ENCODE results near the gene ZSCAN18.
"Not testable (repeated sequence)": the region's sequence is repeated elsewhere in the genome, so short reads cannot be mapped to it uniquely, and the experiment has no call there.

The ZSCAN18 gene

GRCh38 chr19:58097781-58098681 is at the start of gene ZSCAN18:
Gene ZSCAN18, minus strand, starts transcription at chr19:58098231. Its CDS starts 7,964 bp downstream, at chr19:58090267.
- peak within 1 kb of the TSS; percentile 41 to 79 (median 75) for H3K4me3 ChIP-seq
- peak within 1 kb of the TSS; percentile 30 to 98 (median 85) for H3K27ac ChIP-seq

- H3K4me3 ChIP-seq = not testable (repeated sequence)
Measured at GRCh38 chr19:58147475-58147874, 49.4 kb upstream of the ZSCAN18 start.

GRCh38 chr19:58145849-58146248 is 47.8 kb upstream of the ZSCAN18 start:
- no peak overlapping the region for H3K4me3 ChIP-seq

More at GRCh38 chr19:58147475-58147874, 49.4 kb upstream of the ZSCAN18 start:
- H3K27ac ChIP-seq = not testable (repeated sequence)

GRCh38 chr19:58134244-58134643 is 36.2 kb upstream of the ZSCAN18 start:
- no peak overlapping the region for H3K27ac ChIP-seq
- H3K4me3 ChIP-seq = no peak overlapping the region

More at GRCh38 chr19:58145849-58146248, 47.8 kb upstream of the ZSCAN18 start:
- H3K27ac ChIP-seq = no peak overlapping the region

GRCh38 chr19:58129284-58129683 is 31.3 kb upstream of the ZSCAN18 start:
- Histone ChIP-seq H3K4me3 (no peak overlapping the region), H3K27ac (no peak overlapping the region)

GRCh38 chr19:58128041-58128685 is 30.1 kb upstream of the ZSCAN18 start:
- Histone ChIP-seq H3K27ac (no peak overlapping the region), H3K4me3 (no peak overlapping the region)

- H3K27ac ChIP-seq = no peak overlapping the region
- H3K4me3 ChIP-seq = no peak overlapping the region
Measured at GRCh38 chr19:58123354-58123753, 25.3 kb upstream of the ZSCAN18 start.

GRCh38 chr19:58118979-58119733 is 21.1 kb upstream of the ZSCAN18 start:
- H3K4me3 ChIP-seq = no peak overlapping the region
- H3K27ac ChIP-seq = no peak overlapping the region

- no peak overlapping the region for H3K27ac ChIP-seq
- no peak overlapping the region for H3K4me3 ChIP-seq
Measured at GRCh38 chr19:58117841-58118575, 20.0 kb upstream of the ZSCAN18 start.

GRCh38 chr19:58108546-58108817 is 10.5 kb upstream of the ZSCAN18 start:
- Histone ChIP-seq H3K4me3 (no peak overlapping the region), H3K27ac (no peak overlapping the region)

GRCh38 chr19:58107778-58108545 is 9.9 kb upstream of the ZSCAN18 start:
- Histone ChIP-seq H3K4me3 (no peak overlapping the region), H3K27ac (no peak overlapping the region)

- Histone ChIP-seq H3K4me3 (peak overlapping the region; percentile 41 to 79 (median 75)), H3K27ac (peak overlapping the region; percentile 19 to 98 (median 85))
Measured at GRCh38 chr19:58098682-58098998, 609 bp upstream of the ZSCAN18 start.

- Histone ChIP-seq H3K27ac (peak overlapping the region in 13 of 21 experiments; percentile 63 to 98 (median 96)), H3K4me3 (peak overlapping the region; percentile 41 to 79 (median 75))
Measured at GRCh38 chr19:58097349-58097748, 682 bp downstream of the ZSCAN18 start.

GRCh38 chr19:58096884-58097283 is 1.1 kb downstream of the ZSCAN18 start:
- Histone ChIP-seq H3K27ac (peak overlapping the region in 3 of 21 experiments; percentile 95 to 97 (median 97)), H3K4me3 (peak overlapping the region in 2 of 7 experiments; percentile 65 to 75)

- no peak overlapping the region for H3K4me3 ChIP-seq
- H3K27ac ChIP-seq = no peak overlapping the region
Measured at GRCh38 chr19:58095328-58095727, 2.7 kb downstream of the ZSCAN18 start.

GRCh38 chr19:58093071-58093470 is 5.0 kb downstream of the ZSCAN18 start:
- no peak overlapping the region for H3K27ac ChIP-seq
- no peak overlapping the region for H3K4me3 ChIP-seq

- Histone ChIP-seq H3K4me3 (no peak overlapping the region), H3K27ac (no peak overlapping the region)
Measured at GRCh38 chr19:58091251-58091995, 6.6 kb downstream of the ZSCAN18 start.

- Histone ChIP-seq H3K4me3 (no peak overlapping the region), H3K27ac (no peak overlapping the region)
Measured at GRCh38 chr19:58089846-58090245, 8.2 kb downstream of the ZSCAN18 start.

Measured in skin epidermis (tissue), 12 donors.